OCI-LY7 (cell line): ENCODE results near the gene C3orf20.

ENCODE experiments used
- CTCF ChIP-seq: fragments of 200-600 bp; sonication (generic); conservative IDR thresholded peaks from 2 replicates; pipeline ENCODE4 v1.5.1; 2014; ENCODE audit warnings: mild to moderate bottlenecking, antibody characterized with exemption, low read length, moderate library complexity, mixed read lengths
- EZH2phosphoT487 ChIP-seq: fragments of 200-600 bp; sonication (generic); IDR thresholded peaks from 2 replicates; pipeline ENCODE4 v1.6.1; 2018; ENCODE audit warnings: low read depth, borderline replicate concordance, mild to moderate bottlenecking, mixed run types, antibody characterized with exemption, low read length, moderate library complexity, mixed read lengths

- TF ChIP-seq CTCF (no peak), EZH2phosphoT487 (no peak)
Observed at GRCh38 chr3:14795996-14796395, 121.1 kb downstream of the C3orf20 start.
